GM21786 (cell line): Measurements from ENCODE around the gene BANF2.
A peak's percentile ranks its signal among the peaks of the same experiment; 100 is the strongest.

Source experiments
- ATAC-seq: cut with Tn5 transposase; IDR thresholded peaks from one replicate; pipeline ENCODE4 v1.9.1; 2021; ENCODE audit not compliant: unreplicated experiment

Gene BANF2

GRCh38 chr20:17663486-17663885, 36.3 kb upstream of the BANF2 start:
- no peak for ATAC-seq

- no peak for ATAC-seq
These were observed 35.6 kb upstream of the BANF2 start for GRCh38 chr20:17664025-17664633.

GRCh38 chr20:17665756-17666155, 34.0 kb upstream of the BANF2 start:
- no peak for ATAC-seq

- ATAC-seq: no peak
These were observed 33.3 kb upstream of the BANF2 start for GRCh38 chr20:17666481-17666880.

GRCh38 chr20:17667445-17667844, 32.3 kb upstream of the BANF2 start:
- no peak for ATAC-seq

- no peak for ATAC-seq
These were observed 31.3 kb upstream of the BANF2 start for GRCh38 chr20:17668432-17668831.

- ATAC-seq: no peak
These were observed 30.3 kb upstream of the BANF2 start for GRCh38 chr20:17669306-17669931.

GRCh38 chr20:17671011-17671410, 28.8 kb upstream of the BANF2 start:
- ATAC-seq: no peak

GRCh38 chr20:17671565-17671964, 28.2 kb upstream of the BANF2 start:
- no peak for ATAC-seq

GRCh38 chr20:17673084-17673483, 26.7 kb upstream of the BANF2 start:
- ATAC-seq: no peak

GRCh38 chr20:17674722-17675518, 24.8 kb upstream of the BANF2 start:
- ATAC-seq: no peak

GRCh38 chr20:17675519-17676377, 24.0 kb upstream of the BANF2 start:
- ATAC-seq: no peak

GRCh38 chr20:17676378-17676759, 23.4 kb upstream of the BANF2 start:
- no peak for ATAC-seq

- ATAC-seq: no peak
These were observed 22.8 kb upstream of the BANF2 start for GRCh38 chr20:17676942-17677341.

- no peak for ATAC-seq
These were observed 21.5 kb upstream of the BANF2 start for GRCh38 chr20:17678295-17678694.

GRCh38 chr20:17678886-17679285, 20.9 kb upstream of the BANF2 start:
- no peak for ATAC-seq

GRCh38 chr20:17679941-17680835, 19.6 kb upstream of the BANF2 start:
- ATAC-seq: no peak

GRCh38 chr20:17680836-17681725, 18.7 kb upstream of the BANF2 start:
- peak; percentile 34 for ATAC-seq

GRCh38 chr20:17681726-17682102, 18.1 kb upstream of the BANF2 start:
- peak; percentile 3 for ATAC-seq
